Naive thymus-derived CD4-positive, alpha-beta T cell (primary cell): Measurements from ENCODE around the gene ZFYVE28. TPM values are rescaled to one million over a fixed set of nuclear protein-coding genes. Genes with fewer than 3 reads are reported as not detected.

Source experiments
- ATAC-seq: fragments of 150-1000 bp; cut with Tn5 transposase; 2 replicates; pipeline ENCODE4 v1.10.0; 2021; ENCODE audit warnings: mild to moderate bottlenecking, moderate library complexity
- CTCF ChIA-PET: fragments of 350-600 bp; sonication (Branson Sonifier 250); formaldehyde crosslinking; loops from one replicate; lab custom pipeline; 2021; ENCODE audit warnings: antibody characterized with exemption; lab: Charles Lee
- POLR2A ChIA-PET: fragments of 350-600 bp; sonication (Branson Sonifier 250); formaldehyde crosslinking; loops from one replicate; lab custom pipeline; 2021; ENCODE audit warnings: antibody characterized with exemption, inconsistent platforms; lab: Charles Lee
- DNase-seq, 9 donors: peaks; one replicate each; pipeline versions ENCODE4 v3.0.0 to v3.0.0-alpha.2; 2020 to 2022; ENCODE audit warnings: mixed read lengths in 1 of 9
- H3K27ac ChIP-seq: one replicate; pipeline ENCODE4 v1.7.0; 2013; ENCODE audit warnings: mild to moderate bottlenecking, low read depth, low read length, moderate library complexity
- H3K27me3 ChIP-seq, 2 donors: one replicate each; pipeline ENCODE4 v1.7.0; 2013; ENCODE audit warnings: low read length in 2 of 2, mild to moderate bottlenecking in 2 of 2, moderate library complexity in 2 of 2; ENCODE audit not compliant: control insufficient read depth in 2 of 2, insufficient read depth in 2 of 2
- H3K36me3 ChIP-seq, 3 experiments: 1 replicate in 2 of 3; 2 replicates in 1 of 3; pipeline ENCODE4 v1.7.0; 2013; ENCODE audit warnings: low read length in 3 of 3, mild to moderate bottlenecking in 3 of 3, moderate library complexity in 1 of 3; ENCODE audit not compliant: insufficient read depth in 3 of 3, control insufficient read depth in 2 of 3
- H3K4me1 ChIP-seq, 2 donors: one replicate each; pipeline ENCODE4 v1.7.0; 2013; ENCODE audit warnings: low read length in 2 of 2, mild to moderate bottlenecking in 2 of 2, moderate library complexity in 1 of 2; ENCODE audit not compliant: control insufficient read depth in 2 of 2, insufficient read depth in 2 of 2
- H3K4me3 ChIP-seq: 2 replicates; pipeline ENCODE4 v1.7.0; 2013; ENCODE audit warnings: mild to moderate bottlenecking, low read length
- H3K9me3 ChIP-seq, 3 experiments: 1 replicate in 2 of 3; 2 replicates in 1 of 3; pipeline ENCODE4 v1.7.0; 2013; ENCODE audit warnings: low read length in 3 of 3; ENCODE audit not compliant: control insufficient read depth in 2 of 3
- H3K27ac Mint-ChIP-seq, 9 donors: one replicate each; pipeline ENCODE4 v1.8.0; 2020 to 2022; ENCODE audit warnings: mixed read lengths in 9 of 9, mild to moderate bottlenecking in 8 of 9, moderate library complexity in 5 of 9, inconsistent platforms in 2 of 9
- H3K27me3 Mint-ChIP-seq, 5 donors: one replicate each; pipeline ENCODE4 v1.8.0; 2021 to 2022; ENCODE audit warnings: mixed read lengths in 5 of 5, mild to moderate bottlenecking in 1 of 5
- H3K36me3 Mint-ChIP-seq, 5 donors: one replicate each; pipeline ENCODE4 v1.8.0; 2020 to 2022; ENCODE audit warnings: mixed read lengths in 5 of 5, mild to moderate bottlenecking in 3 of 5, inconsistent platforms in 1 of 5
- H3K4me1 Mint-ChIP-seq, 7 donors: one replicate each; pipeline ENCODE4 v1.8.0; 2020 to 2022; ENCODE audit warnings: mixed read lengths in 7 of 7, mild to moderate bottlenecking in 3 of 7, inconsistent platforms in 1 of 7
- H3K4me3 Mint-ChIP-seq, 10 donors: one replicate each; pipeline ENCODE4 v1.8.0; 2020 to 2022; ENCODE audit warnings: mild to moderate bottlenecking in 10 of 10, mixed read lengths in 10 of 10, moderate library complexity in 6 of 10, inconsistent platforms in 2 of 10
- H3K9me3 Mint-ChIP-seq, 11 donors: one replicate each; pipeline ENCODE4 v1.8.0; 2020 to 2022; ENCODE audit warnings: mixed read lengths in 11 of 11, mild to moderate bottlenecking in 4 of 11, inconsistent platforms in 1 of 11, moderate library complexity in 1 of 11
- intact Hi-C, 2 donors: fragments of 100-400 bp; cut with micrococcal nuclease; formaldehyde crosslinking; loops; one replicate each; pipeline ENCODE4 v1.15.1; 2023
- polyA plus RNA-seq, 2 donors: library from polyadenylated mRNA; unstranded; fragments of 300-500 nt; fragmentation: Illumina TruSeq; gene quantifications; one replicate each; pipeline ENCODE4 v1.2.3, GENCODE V29; 2021
- total RNA-seq, 6 experiments: library from RNA in 5 of 6; stranded (reverse) in 5 of 6; gene quantifications; 1 replicate in 5 of 6; 2 replicates in 1 of 6; pipeline ENCODE4 v1.2.3 and lab custom pipeline; 2021 to 2026

The ZFYVE28 gene
- total and polyA plus RNA-seq, 7 experiments from 2014 or later, result 6.1 to 26.5 (median 15.9) TPM

DNA sequence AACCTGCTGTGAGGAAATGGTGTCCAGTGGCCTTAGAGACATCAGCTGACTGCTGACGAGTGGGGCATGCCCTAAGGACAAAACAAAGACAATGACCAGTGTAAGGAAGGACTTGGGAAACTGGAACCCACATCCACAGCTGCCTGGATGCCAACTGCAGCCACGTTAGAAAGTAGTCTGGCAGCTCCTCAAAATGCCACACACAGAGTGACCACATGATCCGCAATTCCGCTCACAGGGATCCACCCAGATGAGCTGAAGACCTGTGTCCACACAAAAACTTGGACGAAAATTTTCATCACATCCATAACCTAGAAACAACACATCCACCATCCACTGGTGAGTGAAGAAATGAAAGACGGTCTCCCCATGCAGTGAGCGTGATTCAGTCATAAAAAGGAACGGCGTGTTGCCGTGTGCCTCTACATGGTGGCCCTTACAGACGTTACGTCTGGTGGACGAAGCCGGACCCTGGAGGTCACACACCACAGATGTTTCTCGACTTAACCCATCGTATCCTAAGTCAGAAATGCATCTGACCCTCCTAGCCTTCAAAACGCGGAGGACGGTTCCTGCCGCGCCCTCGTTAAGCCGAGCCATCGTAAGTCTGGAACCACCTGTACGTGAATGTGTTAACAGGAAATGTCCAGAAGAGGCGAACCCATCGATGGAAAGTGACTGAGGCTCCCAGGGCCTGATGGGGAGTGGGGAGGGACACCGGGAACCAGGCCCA is 115.9 kb downstream of the ZFYVE28 start:
- peaks cover 0 to 9% (median 4%) of the 10 kb centered on the region in 11 donors for H3K9me3 Mint-ChIP-seq
- peaks cover 0 to 3% (median 0%) of the 10 kb centered on the region in 5 donors for H3K27me3 Mint-ChIP-seq
- peaks cover 0 to 5% (median 0%) of the 10 kb centered on the region in 3 experiments for H3K36me3 ChIP-seq
- H3K4me3 Mint-ChIP-seq, result no peak overlapping the region
- no peaks in the 10 kb centered on the region for H3K27me3 ChIP-seq
- H3K27ac ChIP-seq, result no peak overlapping the region
- ChIA-PET POLR2A (no interaction called here), CTCF (no interaction called here)
- no peak for DNase-seq
- H3K27ac Mint-ChIP-seq, result peak overlapping the region in 2 of 9 donors; percentile 32 to 48
- no peak overlapping the region for H3K4me3 ChIP-seq
- H3K9me3 ChIP-seq, result peaks cover 0 to 4% (median 0%) of the 10 kb centered on the region in 3 experiments
- no peak for ATAC-seq
- intact Hi-C loops, result no loop called here
- H3K4me1 ChIP-seq, result peaks cover 0 to under 1% of the 10 kb centered on the region in 2 donors
- H3K4me1 Mint-ChIP-seq, result peaks cover 5 to 20% (median 11%) of the 10 kb centered on the region in 7 donors
- peaks cover 1 to 28% (median 15%) of the 10 kb centered on the region in 5 donors for H3K36me3 Mint-ChIP-seq

DNA sequence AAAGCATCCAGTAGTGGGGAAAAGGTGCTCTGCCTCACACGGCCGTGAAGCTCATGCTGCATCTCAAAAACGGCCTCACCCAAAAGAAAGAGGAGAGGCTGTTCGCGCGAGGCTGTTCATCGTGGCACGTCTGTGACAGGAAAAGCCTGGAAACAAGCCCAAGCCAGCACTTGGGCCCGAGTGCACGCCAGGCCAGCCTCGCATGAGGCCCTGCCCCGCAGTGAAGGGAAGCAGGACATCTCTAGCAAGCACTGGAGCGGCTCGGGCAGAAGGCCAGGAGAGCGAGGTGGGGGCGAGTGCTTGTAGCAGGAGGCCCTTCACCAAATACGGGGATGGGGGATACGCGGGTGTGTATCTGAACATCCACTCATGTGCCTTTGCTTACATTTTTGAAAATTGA is 116.6 kb downstream of the ZFYVE28 start:
- Mint-ChIP-seq H3K9me3 (peaks cover 0 to 7% (median 2%) of the 10 kb centered on the region in 11 donors), H3K27ac (peak overlapping the region in 1 of 9 donors; percentile 65), H3K4me3 (no peak overlapping the region), H3K27me3 (peaks cover 0 to 3% (median 0%) of the 10 kb centered on the region in 5 donors), H3K36me3 (peaks cover 1 to 25% (median 12%) of the 10 kb centered on the region in 5 donors), H3K4me1 (peaks cover 6 to 25% (median 18%) of the 10 kb centered on the region in 7 donors)
- ChIA-PET POLR2A (no interaction called here), CTCF (no interaction called here)
- no peaks in the 10 kb centered on the region for H3K27me3 ChIP-seq
- peaks cover 0 to 8% of the 10 kb centered on the region in 2 donors for H3K4me1 ChIP-seq
- intact Hi-C loops, result no loop called here
- no peak for DNase-seq
- H3K27ac ChIP-seq, result no peak overlapping the region
- H3K36me3 ChIP-seq, result peaks cover 0 to 5% (median 0%) of the 10 kb centered on the region in 3 experiments
- no peak overlapping the region for H3K4me3 ChIP-seq
- no peak for ATAC-seq
- H3K9me3 ChIP-seq, result peaks cover 0 to under 1% (median 0%) of the 10 kb centered on the region in 3 experiments

DNA sequence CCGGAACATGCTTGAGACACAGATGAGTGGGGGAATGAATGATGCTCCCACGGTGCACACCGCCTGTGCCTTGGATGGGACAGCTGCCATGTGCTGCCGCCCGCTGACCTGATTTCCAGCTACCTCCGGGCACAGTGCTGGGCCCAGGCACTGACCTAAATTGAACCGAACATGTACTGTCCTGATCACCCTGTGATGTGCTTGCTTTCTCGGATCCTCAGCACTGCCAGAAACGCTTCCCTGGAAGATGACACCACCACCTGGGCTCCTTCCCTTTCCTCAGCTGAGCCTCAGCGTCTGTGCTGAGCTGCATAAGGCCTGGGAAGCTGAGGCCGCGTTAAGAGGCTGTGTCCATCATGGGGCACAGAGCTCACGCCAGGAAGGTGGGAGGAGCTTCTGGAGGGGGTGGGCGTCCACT is 117.2 kb downstream of the ZFYVE28 start:
- H3K4me1 Mint-ChIP-seq, result peaks cover 6 to 29% (median 21%) of the 10 kb centered on the region in 7 donors
- H3K4me3 Mint-ChIP-seq, result no peak overlapping the region
- Histone ChIP-seq H3K36me3 (peaks cover 0 to 5% (median 0%) of the 10 kb centered on the region in 3 experiments), H3K9me3 (no peaks in the 10 kb centered on the region), H3K4me1 (peaks cover 0 to 14% of the 10 kb centered on the region in 2 donors), H3K27me3 (no peaks in the 10 kb centered on the region), H3K27ac (no peak overlapping the region), H3K4me3 (no peak overlapping the region)
- DNase-seq (no peak), ATAC-seq (no peak)
- H3K27me3 Mint-ChIP-seq, result peaks cover 0 to 3% (median 0%) of the 10 kb centered on the region in 5 donors
- H3K36me3 Mint-ChIP-seq, result peaks cover 1 to 22% (median 9%) of the 10 kb centered on the region in 5 donors
- ChIA-PET POLR2A (no interaction called here), CTCF (no interaction called here)
- intact Hi-C loops, result no loop called here
- H3K9me3 Mint-ChIP-seq, result peaks cover 0 to 4% (median 0%) of the 10 kb centered on the region in 11 donors
- no peak overlapping the region for H3K27ac Mint-ChIP-seq

DNA sequence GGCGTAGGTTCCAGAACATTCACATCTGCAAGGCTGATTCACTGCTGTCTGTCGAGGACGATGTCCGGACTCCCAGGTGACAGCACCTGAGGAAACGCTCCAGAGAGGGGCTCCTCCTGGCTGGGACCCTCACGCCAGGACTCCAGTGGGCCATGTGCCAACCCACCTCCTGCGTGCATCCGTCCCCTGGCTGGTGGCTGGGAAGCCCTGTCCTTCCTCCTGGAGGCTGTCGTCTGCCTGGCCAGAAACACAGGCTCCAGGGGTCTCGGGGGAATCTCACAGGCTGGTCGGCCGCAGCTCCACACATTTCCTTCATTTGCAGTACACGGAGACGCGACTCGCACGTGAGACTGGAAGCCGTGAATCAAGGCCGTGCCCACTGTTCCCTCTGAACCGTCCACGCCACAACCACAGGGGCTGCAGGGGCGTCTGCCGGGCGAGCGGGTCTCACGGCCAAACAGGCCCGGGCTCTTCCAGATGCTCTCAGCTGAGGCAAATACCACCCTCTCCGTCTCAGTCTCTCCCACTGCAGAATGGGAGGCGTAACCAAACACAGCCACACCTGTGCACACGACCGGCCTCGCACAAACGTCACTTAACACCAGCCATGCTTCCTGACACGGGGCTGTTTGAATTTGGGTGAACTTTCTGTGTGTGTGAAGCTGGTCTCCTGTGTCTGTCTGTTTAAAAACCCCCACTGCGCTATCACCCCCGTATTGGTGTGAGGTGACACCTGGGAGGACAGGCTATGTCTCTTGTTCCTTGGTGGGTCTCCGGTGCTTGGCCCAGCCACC is 117.8 kb downstream of the ZFYVE28 start:
- peaks cover 0 to 4% (median 0%) of the 10 kb centered on the region in 11 donors for H3K9me3 Mint-ChIP-seq
- no peaks in the 10 kb centered on the region for H3K27me3 ChIP-seq
- H3K36me3 Mint-ChIP-seq, result peaks cover 1 to 16% (median 9%) of the 10 kb centered on the region in 5 donors
- peaks cover 0 to 3% (median 0%) of the 10 kb centered on the region in 5 donors for H3K27me3 Mint-ChIP-seq
- H3K36me3 ChIP-seq, result peaks cover 0 to 5% (median 0%) of the 10 kb centered on the region in 3 experiments
- ATAC-seq (no peak), DNase-seq (no peak)
- peak overlapping the region in 3 of 9 donors; percentile 17 to 95 (median 31) for H3K27ac Mint-ChIP-seq
- no peak overlapping the region for H3K4me3 ChIP-seq
- no peak overlapping the region for H3K27ac ChIP-seq
- intact Hi-C loops, result no loop called here
- peaks cover 0 to 20% of the 10 kb centered on the region in 2 donors for H3K4me1 ChIP-seq
- CTCF ChIA-PET, result no interaction called here
- no peak overlapping the region for H3K4me3 Mint-ChIP-seq
- no peaks in the 10 kb centered on the region for H3K9me3 ChIP-seq
- POLR2A ChIA-PET, result no interaction called here
- H3K4me1 Mint-ChIP-seq, result peaks cover 7 to 35% (median 27%) of the 10 kb centered on the region in 7 donors

DNA sequence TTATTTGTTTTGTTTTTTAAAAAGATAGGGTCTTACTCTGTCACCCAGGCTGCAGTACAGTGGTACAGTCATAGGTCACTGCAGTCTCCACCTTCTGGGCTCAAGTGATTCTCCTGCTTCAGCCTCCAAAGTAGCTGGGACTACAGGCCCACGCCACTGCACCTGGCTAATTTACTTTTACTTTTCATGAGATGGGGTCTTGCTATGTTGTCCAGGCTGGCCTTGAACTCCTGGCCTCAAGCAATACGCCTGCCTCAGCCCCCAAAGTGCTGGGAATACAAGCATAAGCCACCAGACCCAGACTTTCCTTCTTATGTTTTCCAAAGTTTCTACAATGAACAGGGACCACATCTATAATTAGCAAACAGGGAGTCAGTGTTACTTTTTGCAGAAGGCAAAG is 118.7 kb downstream of the ZFYVE28 start:
- peaks cover 0 to 14% (median 9%) of the 10 kb centered on the region in 5 donors for H3K36me3 Mint-ChIP-seq
- peak overlapping the region in 8 of 9 donors; percentile 22 to 95 (median 76) for H3K27ac Mint-ChIP-seq
- no peak overlapping the region for H3K4me3 Mint-ChIP-seq
- peaks cover 0 to 4% (median 0%) of the 10 kb centered on the region in 11 donors for H3K9me3 Mint-ChIP-seq
- peaks cover 0 to 3% (median 0%) of the 10 kb centered on the region in 5 donors for H3K27me3 Mint-ChIP-seq
- Histone ChIP-seq H3K27me3 (no peaks in the 10 kb centered on the region), H3K27ac (no peak overlapping the region), H3K36me3 (peaks cover 0 to 5% (median 0%) of the 10 kb centered on the region in 3 experiments), H3K4me1 (peaks cover 0 to 23% of the 10 kb centered on the region in 2 donors), H3K9me3 (no peaks in the 10 kb centered on the region), H3K4me3 (no peak overlapping the region)
- DNase-seq, result no peak
- intact Hi-C loops, result no loop called here
- H3K4me1 Mint-ChIP-seq, result peaks cover 11 to 42% (median 32%) of the 10 kb centered on the region in 7 donors
- CTCF ChIA-PET, result no interaction called here
- POLR2A ChIA-PET, result no interaction called here
- no peak for ATAC-seq

DNA sequence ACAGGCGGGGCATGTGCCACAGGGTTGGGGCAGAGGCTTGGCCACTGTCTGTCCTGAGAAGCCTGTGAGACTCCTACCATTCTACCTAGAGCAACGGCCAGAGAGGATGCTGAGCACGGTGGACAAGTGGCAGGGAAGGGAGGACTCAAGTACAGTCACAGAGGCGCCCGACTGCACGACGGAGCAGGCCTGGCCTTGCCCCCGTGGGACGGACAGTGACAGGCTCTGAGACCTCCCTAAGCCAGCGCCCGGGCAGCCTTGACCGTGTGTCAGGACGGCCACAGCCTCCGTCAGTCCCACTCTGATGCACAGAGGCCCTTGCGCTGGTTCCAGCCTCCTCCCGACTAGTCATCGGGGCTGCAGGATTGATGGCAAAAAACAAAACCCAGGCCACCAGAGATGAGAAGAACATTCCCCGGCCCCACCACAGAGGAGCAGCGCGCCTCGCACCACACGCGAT is 119.9 kb downstream of the ZFYVE28 start:
- H3K36me3 ChIP-seq, result no peaks in the 10 kb centered on the region
- ChIA-PET POLR2A (no interaction called here), CTCF (no interaction called here)
- H3K36me3 Mint-ChIP-seq, result peaks cover 0 to 14% (median 9%) of the 10 kb centered on the region in 5 donors
- H3K9me3 ChIP-seq, result no peaks in the 10 kb centered on the region
- H3K27me3 ChIP-seq, result no peaks in the 10 kb centered on the region
- peaks cover 0 to 3% (median 0%) of the 10 kb centered on the region in 5 donors for H3K27me3 Mint-ChIP-seq
- H3K9me3 Mint-ChIP-seq, result peaks cover 0 to 10% (median 1%) of the 10 kb centered on the region in 11 donors
- peaks cover 0 to 23% of the 10 kb centered on the region in 2 donors for H3K4me1 ChIP-seq
- ATAC-seq (no peak), DNase-seq (no peak)
- no peak overlapping the region for H3K4me3 ChIP-seq
- H3K27ac Mint-ChIP-seq, result peak overlapping the region in 8 of 9 donors; percentile 65 to 96 (median 90)
- no peak overlapping the region for H3K4me3 Mint-ChIP-seq
- peaks cover 11 to 50% (median 35%) of the 10 kb centered on the region in 7 donors for H3K4me1 Mint-ChIP-seq
- intact Hi-C loops, result no loop called here
- no peak overlapping the region for H3K27ac ChIP-seq
